Ishikawa (cell line): Measurements from ENCODE around the gene SRPK2.

ENCODE experiments used
- CEBPB ChIP-seq: IDR thresholded peaks from 2 replicates; pipeline ENCODE4 v1.6.1; 2012
- CREB1 ChIP-seq: IDR thresholded peaks from 2 replicates; pipeline ENCODE4 v1.6.1; 2012; ENCODE audit warnings: low read depth
- EP300 ChIP-seq: IDR thresholded peaks from 2 replicates; pipeline ENCODE4 v1.6.1; 2012; ENCODE audit warnings: borderline replicate concordance
- FOXM1 ChIP-seq: IDR thresholded peaks from 2 replicates; pipeline ENCODE4 v1.6.1; 2012; ENCODE audit warnings: low read depth, borderline replicate concordance
- MAX ChIP-seq: IDR thresholded peaks from 2 replicates; pipeline ENCODE4 v1.6.1; 2012
- NFIC ChIP-seq: IDR thresholded peaks from 2 replicates; pipeline ENCODE4 v1.6.1; 2012
- RAD21 ChIP-seq: IDR thresholded peaks from 2 replicates; pipeline ENCODE4 v1.6.1; 2012; ENCODE audit warnings: low read depth
- REST ChIP-seq: IDR thresholded peaks from 2 replicates; pipeline ENCODE4 v1.6.1; 2012; ENCODE audit warnings: low read depth, mild to moderate bottlenecking
- TAF1 ChIP-seq: IDR thresholded peaks from 2 replicates; pipeline ENCODE4 v1.6.1; 2012; ENCODE audit warnings: low read depth, mild to moderate bottlenecking
- TEAD4 ChIP-seq: IDR thresholded peaks from 2 replicates; pipeline ENCODE4 v1.6.1; 2012
- USF1 ChIP-seq: IDR thresholded peaks from 2 replicates; pipeline ENCODE4 v1.6.1; 2012
- YY1 ChIP-seq: IDR thresholded peaks from 2 replicates; pipeline ENCODE4 v1.6.1; 2012; ENCODE audit warnings: low read depth

- TF ChIP-seq TAF1 = no peak
- TF ChIP-seq MAX = no peak
- TF ChIP-seq EP300 = no peak
- TF ChIP-seq FOXM1 = no peak
- TF ChIP-seq TEAD4 = no peak
- TF ChIP-seq REST = no peak
- no peak for TF ChIP-seq NFIC
- TF ChIP-seq CEBPB = no peak
- TF ChIP-seq CREB1 = no peak
- no peak for TF ChIP-seq RAD21
- TF ChIP-seq USF1 = no peak
- no peak for TF ChIP-seq YY1
These were observed 43.0 kb downstream of the SRPK2 start for GRCh38 chr7:105345725-105346124.
